HG03066 (cell line): ENCODE results near the gene FGF2.
"Not testable (repeated sequence)": the region's sequence is repeated elsewhere in the genome, so short reads cannot be mapped to it uniquely, and the experiment has no call there.

Experiments used
- ATAC-seq: cut with Tn5 transposase; IDR thresholded peaks from one replicate; pipeline ENCODE4 v1.9.1; 2021; ENCODE audit warnings: low read depth; ENCODE audit not compliant: unreplicated experiment

FGF2 gene

GRCh38 chr4:122811781-122812180 lies 14.8 kb upstream of the FGF2 start:
- ATAC-seq = not testable (repeated sequence)

- ATAC-seq = not testable (repeated sequence)
These were observed 13.8 kb upstream of the FGF2 start for GRCh38 chr4:122812823-122813222.

DNA sequence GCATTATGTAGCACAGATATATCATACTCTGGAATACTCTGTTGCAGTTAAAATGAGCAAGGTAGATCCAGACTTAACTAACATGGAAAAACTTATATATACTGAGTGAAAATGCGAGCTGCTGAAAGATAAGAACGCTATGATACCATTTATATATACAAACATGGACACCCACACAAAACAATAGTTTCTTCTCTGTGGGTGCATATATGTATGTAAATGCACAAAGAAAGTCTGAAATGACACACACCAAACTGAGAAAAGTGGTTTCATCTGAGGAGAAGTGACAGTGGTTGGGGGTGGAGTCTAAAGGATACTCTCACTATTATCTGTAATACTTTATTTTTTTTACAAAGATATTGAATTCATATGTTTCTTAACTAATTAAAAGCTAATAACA lies 12.2 kb upstream of the FGF2 start:
- ATAC-seq = peak; percentile 99

GRCh38 chr4:122815248-122815647 lies 11.4 kb upstream of the FGF2 start:
- ATAC-seq = no peak

DNA sequence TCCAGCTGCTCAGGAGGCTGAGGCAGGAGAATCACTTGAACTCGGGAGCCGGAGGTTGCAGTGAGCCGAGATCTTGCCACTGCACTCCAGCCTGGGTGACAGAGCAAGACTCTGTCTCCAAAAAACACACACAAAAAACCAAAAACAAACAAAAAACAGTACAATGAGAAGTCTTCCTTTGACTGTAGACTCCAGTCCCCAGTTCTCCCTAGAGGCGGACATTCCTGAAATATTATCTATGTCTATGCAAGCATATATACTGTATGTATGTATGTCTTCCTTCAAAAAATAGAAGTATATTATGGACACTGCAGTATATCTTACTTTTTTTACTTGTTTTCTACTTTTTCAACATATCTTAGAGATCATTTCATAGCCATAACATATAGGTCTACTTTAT lies 10.2 kb upstream of the FGF2 start:
- no peak for ATAC-seq

- no peak for ATAC-seq
These were observed 6.8 kb upstream of the FGF2 start for GRCh38 chr4:122819708-122820449.

- no peak for ATAC-seq
These were observed 5.5 kb upstream of the FGF2 start for GRCh38 chr4:122821092-122821491.

DNA sequence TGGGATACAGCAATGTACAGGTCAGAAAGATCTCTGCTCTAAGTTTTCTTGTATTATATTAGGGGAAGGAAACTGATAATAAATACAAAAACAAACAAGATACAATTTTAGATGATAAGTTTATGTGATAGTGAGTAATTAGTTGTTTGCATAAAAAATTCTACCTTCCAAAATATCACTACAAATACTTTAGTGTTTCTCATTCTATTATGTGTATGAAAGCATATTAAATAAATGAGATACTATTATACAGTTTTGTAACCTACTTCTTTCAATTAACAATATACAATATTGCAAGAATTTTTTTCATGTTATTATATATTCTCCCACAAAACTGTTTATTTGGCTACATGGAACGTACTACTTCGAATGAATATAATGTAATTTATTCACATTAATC lies 4.2 kb upstream of the FGF2 start:
- no peak for ATAC-seq

- ATAC-seq = no peak
These were observed 3.2 kb upstream of the FGF2 start for GRCh38 chr4:122823476-122823875.

DNA sequence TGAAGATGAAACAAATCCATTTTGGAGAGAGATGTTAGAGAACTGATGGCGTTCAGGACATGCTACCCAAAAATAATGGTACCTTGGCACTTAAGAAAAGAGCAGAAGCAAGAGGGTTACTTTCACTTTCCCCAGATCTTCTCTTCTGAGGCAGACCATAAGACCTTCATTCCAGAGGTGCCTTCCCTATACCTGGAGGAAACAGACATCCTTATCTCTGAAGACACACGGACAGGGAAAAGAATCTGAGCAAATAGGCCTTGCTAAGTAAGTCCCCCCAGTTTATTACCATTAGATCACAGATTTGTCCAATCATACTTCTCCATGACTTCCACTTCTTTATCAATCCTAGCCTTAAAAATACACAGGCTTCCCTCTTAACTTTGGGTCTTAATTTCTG lies 2.0 kb upstream of the FGF2 start:
- no peak for ATAC-seq

DNA sequence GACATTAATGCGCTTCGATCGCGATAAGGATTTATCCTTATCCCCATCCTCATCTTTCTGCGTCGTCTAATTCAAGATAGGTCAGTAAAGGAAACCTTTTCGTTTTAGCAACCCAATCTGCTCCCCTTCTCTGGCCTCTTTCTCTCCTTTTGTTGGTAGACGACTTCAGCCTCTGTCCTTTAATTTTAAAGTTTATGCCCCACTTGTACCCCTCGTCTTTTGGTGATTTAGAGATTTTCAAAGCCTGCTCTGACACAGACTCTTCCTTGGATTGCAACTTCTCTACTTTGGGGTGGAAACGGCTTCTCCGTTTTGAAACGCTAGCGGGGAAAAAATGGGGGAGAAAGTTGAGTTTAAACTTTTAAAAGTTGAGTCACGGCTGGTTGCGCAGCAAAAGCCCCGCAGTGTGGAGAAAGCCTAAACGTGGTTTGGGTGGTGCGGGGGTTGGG lies 528 bp upstream of the FGF2 start:
- ATAC-seq = no peak

DNA sequence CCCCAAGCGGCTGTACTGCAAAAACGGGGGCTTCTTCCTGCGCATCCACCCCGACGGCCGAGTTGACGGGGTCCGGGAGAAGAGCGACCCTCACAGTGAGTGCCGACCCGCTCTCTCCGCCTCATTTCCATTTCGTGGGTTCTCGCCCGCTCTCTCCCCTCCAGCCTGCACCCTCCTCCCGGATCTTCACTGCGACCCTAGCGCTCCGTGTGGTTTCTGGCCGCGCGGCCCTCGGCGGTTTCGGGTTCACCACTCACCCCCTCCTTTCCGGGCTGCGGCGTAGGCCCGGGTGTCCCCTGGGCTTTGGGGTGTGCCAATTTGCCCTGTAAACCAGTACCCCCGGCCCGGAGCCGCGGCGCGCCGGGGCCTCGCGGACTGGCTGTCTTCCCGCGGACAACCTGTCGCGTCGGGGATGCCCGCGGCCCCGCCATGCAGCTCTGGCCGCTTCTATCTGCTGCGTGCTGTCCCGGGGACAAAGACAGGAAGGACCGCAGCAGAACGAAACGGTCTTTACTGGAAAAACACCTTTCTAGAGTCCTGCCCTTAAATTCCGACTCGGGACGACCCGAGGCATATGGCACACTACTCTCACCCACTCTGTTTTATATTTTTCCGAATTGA lies 737 bp downstream of the FGF2 start:
- peak; percentile 44 for ATAC-seq

- ATAC-seq = peak; percentile 90
These were observed 1.4 kb downstream of the FGF2 start for GRCh38 chr4:122827879-122828601.

GRCh38 chr4:122830426-122831095 lies 3.9 kb downstream of the FGF2 start:
- ATAC-seq = no peak

GRCh38 chr4:122831515-122832196 lies 5.0 kb downstream of the FGF2 start:
- no peak for ATAC-seq

DNA sequence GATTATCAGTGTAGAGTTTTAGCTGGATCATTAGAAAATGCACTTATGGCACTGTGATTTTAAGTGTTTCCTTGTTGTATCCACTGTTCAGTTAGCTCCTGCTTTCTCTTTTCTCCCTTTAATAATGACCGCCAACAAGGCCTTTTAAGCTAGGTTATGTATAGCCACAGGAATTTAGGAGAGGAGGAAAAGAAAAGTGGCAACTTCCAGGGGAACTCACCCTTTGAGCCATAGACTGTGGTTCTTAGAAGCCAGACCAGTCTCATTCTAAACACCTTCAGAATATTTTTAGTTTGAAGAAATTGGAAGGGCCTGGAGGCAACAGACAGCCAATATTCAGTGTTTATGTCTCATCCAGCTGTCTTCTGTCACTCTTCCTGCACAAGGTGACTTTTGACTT lies 6.1 kb downstream of the FGF2 start:
- ATAC-seq = no peak

- no peak for ATAC-seq
These were observed 7.4 kb downstream of the FGF2 start for GRCh38 chr4:122833999-122834398.

- ATAC-seq = no peak
These were observed 10.3 kb downstream of the FGF2 start for GRCh38 chr4:122836941-122837340.

GRCh38 chr4:122838034-122838433 lies 11.4 kb downstream of the FGF2 start:
- ATAC-seq = no peak

DNA sequence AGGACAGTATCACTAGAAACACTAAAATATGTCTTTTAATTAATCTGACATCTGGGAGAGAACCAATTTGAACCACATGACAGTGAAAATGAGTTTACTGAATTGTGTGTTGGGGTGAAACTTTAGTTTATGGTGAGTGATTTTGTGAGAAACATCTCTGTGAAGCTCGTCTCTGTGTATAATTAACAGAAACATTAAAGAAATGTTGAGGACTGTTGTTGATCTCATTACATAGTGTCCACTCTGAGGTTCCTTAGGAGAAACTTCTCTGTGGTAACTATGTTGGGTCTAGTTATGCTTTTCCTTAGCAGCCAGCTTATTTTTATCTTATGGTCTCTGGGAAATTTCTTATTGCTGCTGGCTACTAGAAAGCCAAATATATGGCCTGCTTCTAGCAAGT lies 15.8 kb downstream of the FGF2 start:
- no peak for ATAC-seq
